ENCODE results near the gene SLC2A10.

SLC2A10 gene

GRCh38 chr20:46682063-46682821, 27.2 kb upstream of the SLC2A10 start:
- no peak for DNase-seq

- no peak for DNase-seq
Observed at GRCh38 chr20:46683011-46683667, 26.3 kb upstream of the SLC2A10 start.

DNA sequence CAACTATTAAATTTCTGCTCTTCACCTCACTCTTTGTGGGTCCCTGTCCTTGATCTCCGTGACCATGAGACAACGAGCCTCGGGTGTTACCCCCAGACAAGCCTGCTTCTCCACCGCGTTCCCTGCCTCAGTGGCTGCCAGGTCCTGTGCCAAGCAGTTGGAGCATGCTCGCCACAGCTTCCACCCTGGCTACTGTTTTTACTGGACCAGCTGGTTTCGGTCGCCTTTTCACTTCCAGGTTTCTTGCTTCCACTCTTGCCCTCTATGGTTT, 25.8 kb upstream of the SLC2A10 start:
- DNase-seq = no peak

GRCh38 chr20:46683939-46684750, 25.3 kb upstream of the SLC2A10 start:
- DNase-seq = no peak

DNA sequence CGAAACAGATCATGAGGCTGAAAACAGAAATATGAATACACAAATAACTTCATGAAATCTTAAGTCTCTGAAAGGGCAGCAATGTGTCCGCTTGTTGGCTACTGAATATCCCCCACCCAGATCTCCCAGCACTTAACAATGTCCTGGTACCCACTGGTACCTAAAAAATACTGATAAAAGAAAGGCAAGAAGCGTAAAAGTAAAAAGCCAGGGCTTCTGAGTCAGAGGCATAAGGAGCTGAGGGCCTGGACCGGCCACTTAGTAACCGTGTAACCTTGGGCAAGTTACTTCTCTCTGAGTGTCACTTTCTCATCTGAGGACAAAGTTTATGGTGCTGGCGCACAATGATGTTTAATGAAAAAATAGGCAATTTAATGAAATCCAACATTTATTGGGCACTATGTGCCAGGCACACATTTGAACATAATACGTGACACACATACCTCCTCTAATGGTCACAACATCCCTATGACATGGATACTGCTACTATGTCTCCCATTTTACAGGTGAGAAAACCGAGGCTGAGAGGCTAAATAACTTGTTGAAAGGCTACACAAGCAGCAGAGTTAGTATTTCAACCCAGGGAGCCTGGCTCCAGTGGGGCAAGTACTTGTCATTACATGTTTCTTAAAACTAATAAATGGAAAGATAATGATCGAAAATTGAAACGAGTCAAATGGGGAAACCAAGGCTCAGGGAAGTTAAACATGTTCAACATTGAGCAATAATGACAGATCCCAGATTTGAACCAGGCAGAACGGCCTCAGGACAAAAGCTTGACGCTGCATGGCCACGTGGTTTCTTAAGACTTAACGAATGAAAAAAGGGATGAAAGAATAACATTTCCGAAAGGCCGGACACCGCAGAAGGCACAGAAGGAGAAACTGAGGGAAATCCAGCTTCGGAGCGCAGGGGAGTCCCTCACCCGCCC, 21.0 kb upstream of the SLC2A10 start:
- no peak for DNase-seq

DNA sequence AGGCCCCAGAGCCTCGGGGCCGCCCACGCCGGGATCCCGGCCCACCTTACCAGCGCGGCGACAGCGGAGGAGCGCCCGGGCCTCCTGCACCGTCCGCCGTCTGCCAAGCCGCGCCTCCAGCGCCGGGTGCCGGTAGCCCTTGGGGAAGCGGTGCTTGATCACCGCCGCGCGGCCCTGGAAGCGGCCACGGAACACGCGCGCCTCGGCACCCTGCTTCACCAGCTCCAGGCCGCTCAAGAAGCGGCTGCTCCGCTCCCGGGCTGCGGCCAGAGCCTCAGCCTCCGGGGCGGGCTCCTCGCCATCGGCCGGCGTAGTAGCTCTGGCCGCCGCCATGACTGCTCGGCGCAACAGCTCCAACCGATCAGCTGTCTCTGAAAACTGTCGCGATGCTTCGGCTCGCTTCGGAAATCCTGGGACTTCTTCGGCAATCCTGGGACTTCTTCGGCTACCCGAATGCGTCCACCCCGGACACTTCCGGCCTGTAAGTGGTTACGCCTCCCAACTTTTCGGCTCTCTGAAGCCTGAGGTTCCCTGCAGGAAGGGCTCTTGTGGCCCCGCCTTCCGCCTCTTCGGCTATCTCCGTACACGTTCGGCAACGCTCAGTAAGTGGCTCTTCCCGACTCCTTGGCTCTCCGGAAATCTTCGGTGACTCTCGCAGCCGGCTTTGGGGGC, 20.2 kb upstream of the SLC2A10 start, which contains the start of gene TP53RK:
Gene TP53RK (minus strand): TSS at position 363 of the 672 bp plus-strand sequence. CDS start 30 bp downstream, at position 333.
- peak; percentile 98 for DNase-seq

DNA sequence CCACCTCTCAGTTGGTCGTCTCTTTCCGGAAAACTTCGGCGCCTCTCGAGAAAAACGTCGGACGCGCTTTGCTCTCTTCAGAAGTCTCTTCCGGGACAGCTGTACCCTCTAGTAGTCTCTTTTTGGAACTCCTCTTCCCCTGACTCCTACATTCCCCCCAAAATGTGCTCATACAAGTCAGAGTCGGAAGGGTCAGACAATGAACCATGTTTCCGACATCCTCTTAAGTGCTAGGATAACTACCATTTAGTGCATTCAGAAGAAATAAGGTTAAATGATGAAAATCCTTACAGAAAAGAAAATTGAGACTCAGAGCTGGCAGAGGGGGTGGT, 19.7 kb upstream of the SLC2A10 start:
- DNase-seq = no peak

- DNase-seq = no peak
Observed at GRCh38 chr20:46690219-46691106, 19.0 kb upstream of the SLC2A10 start.

- DNase-seq = no peak
Observed at GRCh38 chr20:46691196-46691595, 18.3 kb upstream of the SLC2A10 start.

DNA sequence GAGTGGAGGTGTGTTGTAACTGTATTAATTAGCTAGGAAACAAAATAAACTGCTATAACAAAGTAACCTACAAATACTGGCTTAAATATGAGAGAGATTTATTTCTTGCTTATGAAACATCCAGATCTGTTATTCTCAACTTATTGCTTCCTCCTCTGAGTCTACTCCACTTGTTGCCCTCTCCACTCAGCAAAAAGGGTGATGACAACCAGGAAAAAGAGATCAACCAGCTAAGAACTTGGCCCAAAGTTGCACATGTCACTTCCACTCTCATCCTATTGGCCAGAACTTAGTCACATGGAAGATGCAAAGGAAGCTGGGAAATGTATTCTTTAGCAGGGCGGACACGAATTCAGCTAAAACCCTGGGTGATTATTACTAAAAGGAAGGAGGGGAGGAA, 15.0 kb upstream of the SLC2A10 start:
- DNase-seq = no peak

GRCh38 chr20:46695892-46696291, 13.6 kb upstream of the SLC2A10 start:
- DNase-seq = no peak

- DNase-seq = no peak
Observed at GRCh38 chr20:46696791-46697279, 12.6 kb upstream of the SLC2A10 start.

DNA sequence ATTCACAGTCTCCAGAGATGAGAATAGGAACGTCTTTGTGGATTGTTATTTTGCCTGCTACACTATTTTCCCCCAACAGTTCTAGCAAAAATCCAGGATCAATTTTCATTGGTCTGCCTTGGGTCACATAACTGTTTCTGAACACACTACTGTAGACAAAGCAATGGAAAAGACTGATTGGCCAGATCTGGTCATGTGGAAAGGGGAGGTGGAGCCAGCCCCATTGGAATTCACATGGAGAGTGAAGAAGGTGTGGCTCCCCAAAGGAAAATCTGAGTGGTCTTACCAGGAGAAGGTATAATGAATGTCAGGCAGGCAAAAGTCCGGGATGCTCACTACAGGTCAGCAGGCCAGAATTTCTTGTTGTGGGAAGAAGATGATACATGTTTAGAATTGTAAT, 10.7 kb upstream of the SLC2A10 start:
- DNase-seq = no peak

DNA sequence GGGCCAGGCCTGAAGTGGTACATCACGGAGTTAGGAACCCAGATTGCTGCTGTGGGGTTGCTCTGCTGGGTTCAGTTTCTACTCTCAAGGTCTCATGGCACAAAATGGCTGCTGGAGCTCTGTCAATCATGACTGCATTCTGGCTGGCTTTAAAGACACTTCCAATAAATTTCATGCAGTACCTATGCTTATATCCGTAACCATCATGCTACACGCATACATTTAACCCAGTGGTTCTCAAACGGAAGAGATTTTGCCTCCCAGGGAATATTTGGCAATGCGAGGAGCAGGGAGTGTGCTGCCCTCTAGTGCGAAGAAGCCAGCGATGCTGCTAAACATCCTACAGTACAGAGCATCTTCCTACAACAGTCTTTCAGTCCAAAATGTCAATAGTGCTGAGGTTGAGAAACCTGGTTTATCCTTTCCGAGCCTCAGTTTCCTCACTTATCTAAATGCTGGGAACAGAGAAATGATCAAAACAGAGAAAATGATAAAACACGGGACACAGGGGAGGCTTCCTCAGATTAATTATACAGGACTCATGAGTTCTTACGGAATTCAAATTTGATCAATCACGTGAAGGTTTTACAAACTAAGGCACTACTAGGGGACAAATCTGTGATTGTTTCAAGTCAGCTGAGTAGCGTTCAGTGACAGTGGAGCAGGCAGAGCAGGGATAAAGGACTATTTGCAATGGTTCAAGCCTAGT, 9.6 kb upstream of the SLC2A10 start:
- DNase-seq = no peak

GRCh38 chr20:46700481-46700880, 9.0 kb upstream of the SLC2A10 start:
- no peak for DNase-seq

- DNase-seq = no peak
Observed at GRCh38 chr20:46701057-46701456, 8.4 kb upstream of the SLC2A10 start.

GRCh38 chr20:46701556-46701955, 7.9 kb upstream of the SLC2A10 start:
- DNase-seq = no peak

DNA sequence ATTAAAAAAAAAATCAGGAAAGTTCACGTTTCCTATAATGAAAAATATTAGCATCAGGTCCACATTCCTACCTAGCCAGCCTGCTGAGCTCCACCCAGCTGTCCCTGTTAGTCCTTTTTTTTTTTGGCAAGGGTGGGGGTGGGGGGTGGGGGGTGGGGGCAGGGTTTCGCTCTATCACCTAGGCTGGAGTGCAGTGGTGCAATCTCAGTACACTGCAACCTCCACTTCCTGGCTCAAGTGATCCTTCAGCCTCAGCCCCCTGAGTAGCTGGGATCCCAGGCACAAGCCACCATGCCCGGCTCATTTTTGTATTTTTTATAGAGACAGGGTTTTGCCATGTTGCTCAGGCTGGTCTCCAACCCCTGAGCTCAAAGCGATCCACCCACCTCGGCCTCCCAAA, 7.5 kb upstream of the SLC2A10 start:
- DNase-seq = no peak

DNA sequence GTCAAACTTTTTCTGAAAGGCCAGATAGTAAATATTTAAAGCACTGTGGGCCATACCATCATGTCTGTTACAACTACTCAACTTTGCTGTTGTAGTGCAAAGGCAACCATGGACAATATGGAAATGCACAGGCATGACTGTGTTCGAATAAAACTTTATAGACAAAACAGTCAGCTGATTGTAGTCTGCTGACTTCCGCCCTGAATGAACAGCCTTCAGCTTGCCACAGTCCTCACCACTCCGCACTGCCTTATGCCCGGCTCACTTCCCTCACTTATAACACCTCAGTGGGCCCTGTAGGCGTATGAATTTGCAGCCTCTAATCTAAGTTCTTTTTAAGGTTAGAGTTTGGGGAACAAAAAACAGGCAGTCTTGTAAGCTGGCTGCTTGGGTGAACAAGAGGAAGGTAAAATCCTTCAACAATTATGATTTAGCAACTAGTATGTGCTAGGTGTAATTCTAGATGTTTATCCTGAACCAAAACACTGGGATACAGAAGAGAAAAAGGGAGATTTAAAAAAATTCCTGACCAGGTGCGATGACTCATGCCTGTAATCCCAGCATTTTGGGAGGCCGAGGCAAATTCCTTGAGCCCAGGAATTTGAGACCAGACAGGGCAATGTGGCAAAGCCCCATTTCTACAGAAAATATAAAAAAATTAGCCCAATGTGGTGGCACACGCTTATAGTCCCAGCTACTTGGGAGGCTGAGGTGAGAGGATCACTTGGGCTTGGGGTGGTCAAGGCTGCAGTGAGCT, 6.8 kb upstream of the SLC2A10 start:
- no peak for DNase-seq

- no peak for DNase-seq
Observed at GRCh38 chr20:46703435-46703834, 6.0 kb upstream of the SLC2A10 start.
